SK-N-SH treated with all-trans-retinoic acid at 6 μM for 48 hours (cell line): ENCODE data around the gene PCLO.

Experiments used
- ARNTL ChIP-seq: fragments of 450-650 bp; formaldehyde crosslinking; IDR thresholded peaks from 2 replicates; pipeline ENCODE4 v1.5.0; 2020; ENCODE audit warnings: low read depth, mild to moderate bottlenecking, moderate library complexity, borderline replicate concordance
- ESRRG ChIP-seq: fragments of 250-450 bp; sonication (Bioruptor Pico); IDR thresholded peaks from 2 replicates; pipeline ENCODE4 v1.6.1; 2021; ENCODE audit warnings: mild to moderate bottlenecking
- ISL1 ChIP-seq: fragments of 250-450 bp; sonication (Bioruptor Pico); IDR thresholded peaks from 2 replicates; pipeline ENCODE4 v2.1.2; 2022; ENCODE audit warnings: mild to moderate bottlenecking, moderate library complexity
- OSR1 ChIP-seq: fragments of 250-450 bp; sonication (Bioruptor Pico); IDR thresholded peaks from 2 replicates; pipeline ENCODE4 v1.8.0; 2022; ENCODE audit warnings: moderate library complexity, mild to moderate bottlenecking, inconsistent platforms
- POU6F1 ChIP-seq: fragments of 250-450 bp; sonication (Bioruptor Pico); IDR thresholded peaks from 2 replicates; pipeline ENCODE4 v1.8.0; 2021; ENCODE audit warnings: low read depth, mild to moderate bottlenecking, moderate library complexity, borderline replicate concordance
- PPARA ChIP-seq: fragments of 250-450 bp; sonication (Bioruptor Pico); IDR thresholded peaks from 2 replicates; pipeline ENCODE4 v1.5.0; 2020; ENCODE audit warnings: mild to moderate bottlenecking, borderline replicate concordance
- TCF4 ChIP-seq: fragments of 250-450 bp; sonication (Bioruptor Pico); IDR thresholded peaks from 2 replicates; pipeline ENCODE4 v1.8.0; 2021; ENCODE audit warnings: mild to moderate bottlenecking, moderate library complexity, borderline replicate concordance
- TOX ChIP-seq: fragments of 250-450 bp; sonication (Bioruptor Pico); IDR thresholded peaks from 2 replicates; pipeline ENCODE4 v1.8.0; 2021; ENCODE audit warnings: mild to moderate bottlenecking, moderate library complexity, borderline replicate concordance
- ZFP30 ChIP-seq: fragments of 450-650 bp; formaldehyde crosslinking; IDR thresholded peaks from 2 replicates; pipeline ENCODE4 v1.5.0; 2022; ENCODE audit warnings: mild to moderate bottlenecking, moderate library complexity
- ZNF565 ChIP-seq: fragments of 450-650 bp; formaldehyde crosslinking; conservative IDR thresholded peaks from 2 replicates; pipeline ENCODE4 v1.5.0; 2020; ENCODE audit warnings: low read depth, mild to moderate bottlenecking, moderate library complexity

- TF ChIP-seq ZFP30 (CRISPR knock-in tag) (no peak), ARNTL (CRISPR knock-in tag) (no peak), ZNF565 (CRISPR knock-in tag) (no peak), PPARA (CRISPR knock-in tag) (no peak), ISL1 (no peak), ESRRG (no peak), POU6F1 (CRISPR knock-in tag) (no peak), TOX (no peak), OSR1 (CRISPR knock-in tag) (no peak), TCF4 (no peak)
Measured at GRCh38 chr7:82722946-82723345, 439.7 kb downstream of the PCLO start.
